GM11168 (cell line): ENCODE data around the gene SZRD1.
"Not testable (repeated sequence)": the region's sequence is repeated elsewhere in the genome, so short reads cannot be mapped to it uniquely, and the experiment has no call there.

Experiments used
- in situ Hi-C: fragments of 300-500 bp; cut with MboI; formaldehyde crosslinking; loops from one replicate; pipeline ENCODE4 v1.12.0; 2022; ENCODE audit warnings: low sequenced_read_pairs; ENCODE audit not compliant: unreplicated experiment

The SZRD1 gene

GRCh38 chr1:16366722-16367257 is at the start of gene SZRD1:
Gene SZRD1 (plus strand): TSS chr1:16367242. CDS start chr1:16367258, 16 bp downstream.
- in situ Hi-C loops: loop anchor here (25.0 kb wide), 1 partner anchor 279 kb away; no protein-coding TSS in a partner anchor

- in situ Hi-C loops: no loop called here
Measured at GRCh38 chr1:16318555-16318954, 48.5 kb upstream of the SZRD1 start.

- in situ Hi-C loops: no loop called here
Measured at GRCh38 chr1:16321176-16321867, 45.7 kb upstream of the SZRD1 start.

- in situ Hi-C loops: no loop called here
Measured at GRCh38 chr1:16324456-16324890, 42.6 kb upstream of the SZRD1 start.

- in situ Hi-C loops: no loop called here
Measured at GRCh38 chr1:16326833-16327404, 40.1 kb upstream of the SZRD1 start.

- in situ Hi-C loops: no loop called here
Measured at GRCh38 chr1:16334655-16335340, 32.2 kb upstream of the SZRD1 start.

- in situ Hi-C loops: no loop called here
Measured at GRCh38 chr1:16338961-16339360, 28.1 kb upstream of the SZRD1 start.

GRCh38 chr1:16340673-16341072 is 26.4 kb upstream of the SZRD1 start:
- in situ Hi-C loops: no loop called here

GRCh38 chr1:16342331-16343062 is 24.5 kb upstream of the SZRD1 start:
- in situ Hi-C loops: no loop called here

GRCh38 chr1:16343276-16343675 is 23.8 kb upstream of the SZRD1 start:
- in situ Hi-C loops: not testable (repeated sequence)

GRCh38 chr1:16348414-16349182 is 18.4 kb upstream of the SZRD1 start:
- in situ Hi-C loops: no loop called here

- in situ Hi-C loops: loop anchor here (25.0 kb wide), 1 partner anchor 263 kb away; no protein-coding TSS in a partner anchor
Measured at GRCh38 chr1:16349847-16350406, 17.1 kb upstream of the SZRD1 start.

GRCh38 chr1:16351456-16351993 is 15.5 kb upstream of the SZRD1 start:
- in situ Hi-C loops: loop anchor here (25.0 kb wide), 1 partner anchor 264 kb away; no protein-coding TSS in a partner anchor

GRCh38 chr1:16351994-16352841 is 14.8 kb upstream of the SZRD1 start, which contains the start of gene FBXO42:
Gene FBXO42 (minus strand): TSS chr1:16352480. CDS start chr1:16315418, 37,062 bp downstream.
- in situ Hi-C loops: loop anchor here (25.0 kb wide), 1 partner anchor 265 kb away; no protein-coding TSS in a partner anchor

- in situ Hi-C loops: loop anchor here (25.0 kb wide), 1 partner anchor 266 kb away; no protein-coding TSS in a partner anchor
Measured at GRCh38 chr1:16352842-16353535, 14.1 kb upstream of the SZRD1 start.

- in situ Hi-C loops: loop anchor here (25.0 kb wide), 1 partner anchor 267 kb away; no protein-coding TSS in a partner anchor
Measured at GRCh38 chr1:16354619-16355018, 12.4 kb upstream of the SZRD1 start.

GRCh38 chr1:16356867-16357266 is 10.2 kb upstream of the SZRD1 start:
- in situ Hi-C loops: loop anchor here (25.0 kb wide), 1 partner anchor 270 kb away; no protein-coding TSS in a partner anchor
